Measurements from ENCODE around the gene PET100.

Gene PET100

GRCh38 chr19:7611541-7612279 is 17.9 kb upstream of the PET100 start:
- no peak for TF ChIP-seq Cebpa-rat (IDR thresholded peaks at IDR 0.05)
- no peak overlapping the region for H3K27ac ChIP-seq
- no peaks in the 10 kb centered on the region for H3K27me3 ChIP-seq
- H3K9ac ChIP-seq = no peak overlapping the region
- no peaks in the 10 kb centered on the region for H3K9me3 ChIP-seq
- H3K4me1 ChIP-seq = no peaks in the 10 kb centered on the region
- peaks cover 5% of the 10 kb centered on the region; the same call in 1 of the 2 replicates for H3K36me3 ChIP-seq
- no peak overlapping the region for H3K4me3 ChIP-seq
- no peak overlapping the region for H3K4me2 ChIP-seq
- H4K20me1 ChIP-seq = 0 out of 2 replicates have a peak, but pooled peaks cover 5% of the 10 kb centered on the region

DNA sequence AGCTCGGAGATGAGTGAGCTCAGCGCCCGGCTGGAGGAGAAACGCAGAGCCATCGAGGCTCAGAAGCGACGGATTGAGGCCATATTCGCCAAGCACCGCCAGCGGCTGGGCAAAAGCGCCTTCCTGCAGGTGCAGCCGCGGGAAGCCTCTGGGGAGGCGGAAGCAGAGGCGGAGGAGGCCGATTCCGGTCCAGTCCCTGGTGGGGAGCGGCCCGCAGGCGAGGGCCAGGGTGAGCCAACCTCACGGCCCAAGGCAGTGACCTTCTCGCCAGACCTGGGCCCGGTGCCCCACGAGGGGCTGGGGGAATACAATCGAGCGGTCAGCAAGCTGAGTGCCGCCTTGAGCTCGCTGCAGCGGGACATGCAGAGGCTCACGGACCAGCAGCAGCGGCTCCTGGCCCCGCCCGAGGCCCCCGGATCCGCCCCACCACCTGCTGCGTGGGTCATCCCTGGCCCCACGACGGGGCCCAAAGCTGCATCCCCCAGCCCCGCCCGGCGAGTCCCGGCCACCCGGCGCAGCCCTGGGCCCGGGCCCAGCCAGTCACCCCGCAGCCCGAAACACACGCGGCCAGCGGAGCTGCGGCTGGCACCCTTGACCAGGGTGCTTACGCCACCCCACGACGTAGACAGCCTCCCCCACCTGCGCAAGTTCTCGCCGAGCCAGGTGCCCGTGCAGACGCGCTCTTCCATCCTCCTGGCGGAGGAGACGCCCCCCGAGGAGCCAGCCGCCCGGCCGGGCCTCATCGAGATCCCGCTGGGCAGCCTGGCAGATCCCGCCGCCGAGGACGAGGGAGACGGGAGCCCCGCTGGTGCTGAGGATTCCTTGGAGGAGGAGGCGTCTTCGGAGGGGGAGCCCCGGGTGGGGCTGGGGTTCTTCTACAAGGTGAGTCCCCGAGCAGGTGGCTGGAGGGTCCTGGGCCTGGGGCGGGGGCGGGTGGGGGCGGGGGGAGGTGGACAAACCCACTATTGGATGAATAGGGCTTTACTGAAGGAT is 17.0 kb upstream of the PET100 start:
- Histone ChIP-seq H3K9me3 (no peaks in the 10 kb centered on the region), H3K4me3 (no peak overlapping the region), H3K36me3 (peaks cover 14% of the 10 kb centered on the region), H3K27ac (no peak overlapping the region), H4K20me1 (0 out of 2 replicates have a peak, but pooled peaks cover 6% of the 10 kb centered on the region), H3K27me3 (no peaks in the 10 kb centered on the region), H3K9ac (no peak overlapping the region), H3K4me1 (no peaks in the 10 kb centered on the region), H3K4me2 (no peak overlapping the region)
- no peak for TF ChIP-seq Cebpa-rat (IDR thresholded peaks at IDR 0.05)

GRCh38 chr19:7614859-7615741 is 14.5 kb upstream of the PET100 start:
- no peaks in the 10 kb centered on the region for H3K9me3 ChIP-seq
- no peak overlapping the region for H3K4me2 ChIP-seq
- TF ChIP-seq Cebpa-rat (IDR thresholded peaks at IDR 0.05) = no peak
- H3K36me3 ChIP-seq = peaks cover 38% of the 10 kb centered on the region
- H3K4me1 ChIP-seq = no peaks in the 10 kb centered on the region
- H3K27me3 ChIP-seq = no peaks in the 10 kb centered on the region
- no peak overlapping the region for H3K4me3 ChIP-seq
- no peak overlapping the region for H3K9ac ChIP-seq
- peaks cover 22% of the 10 kb centered on the region; the same call in 1 of the 2 replicates for H4K20me1 ChIP-seq
- H3K27ac ChIP-seq = no peak overlapping the region

- Histone ChIP-seq H3K4me2 (no peak overlapping the region), H3K9me3 (no peaks in the 10 kb centered on the region), H3K4me1 (no peaks in the 10 kb centered on the region), H3K27me3 (no peaks in the 10 kb centered on the region), H3K27ac (no peak overlapping the region), H4K20me1 (peaks cover 27% of the 10 kb centered on the region), H3K9ac (no peak overlapping the region), H3K36me3 (peaks cover 57% of the 10 kb centered on the region), H3K4me3 (no peak overlapping the region)
- no peak for TF ChIP-seq Cebpa-rat (IDR thresholded peaks at IDR 0.05)
Measured at GRCh38 chr19:7617172-7617571, 12.4 kb upstream of the PET100 start.

DNA sequence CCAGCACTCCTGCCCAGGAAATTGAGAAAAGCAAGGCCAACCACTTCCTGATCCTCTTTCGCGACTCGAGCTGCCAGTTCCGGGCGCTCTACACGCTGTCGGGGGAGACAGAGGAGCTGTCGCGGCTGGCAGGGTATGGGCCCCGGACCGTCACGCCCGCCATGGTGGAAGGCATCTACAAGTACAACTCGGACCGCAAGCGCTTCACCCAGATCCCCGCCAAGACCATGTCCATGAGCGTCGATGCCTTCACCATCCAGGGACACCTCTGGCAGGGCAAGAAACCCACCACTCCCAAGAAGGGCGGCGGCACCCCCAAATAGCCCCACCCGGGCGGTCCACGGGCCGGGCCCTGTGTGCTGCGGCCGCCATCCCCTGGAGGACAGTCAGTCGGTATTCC is 11.9 kb upstream of the PET100 start:
- TF ChIP-seq Cebpa-rat (IDR thresholded peaks at IDR 0.05) = no peak
- no peaks in the 10 kb centered on the region for H3K27me3 ChIP-seq
- no peak overlapping the region for H3K9ac ChIP-seq
- H4K20me1 ChIP-seq = peaks cover 32% of the 10 kb centered on the region
- no peaks in the 10 kb centered on the region for H3K4me1 ChIP-seq
- H3K4me2 ChIP-seq = no peak overlapping the region
- H3K36me3 ChIP-seq = peaks cover 63% of the 10 kb centered on the region
- no peak overlapping the region for H3K27ac ChIP-seq
- H3K4me3 ChIP-seq = no peak overlapping the region
- no peaks in the 10 kb centered on the region for H3K9me3 ChIP-seq

DNA sequence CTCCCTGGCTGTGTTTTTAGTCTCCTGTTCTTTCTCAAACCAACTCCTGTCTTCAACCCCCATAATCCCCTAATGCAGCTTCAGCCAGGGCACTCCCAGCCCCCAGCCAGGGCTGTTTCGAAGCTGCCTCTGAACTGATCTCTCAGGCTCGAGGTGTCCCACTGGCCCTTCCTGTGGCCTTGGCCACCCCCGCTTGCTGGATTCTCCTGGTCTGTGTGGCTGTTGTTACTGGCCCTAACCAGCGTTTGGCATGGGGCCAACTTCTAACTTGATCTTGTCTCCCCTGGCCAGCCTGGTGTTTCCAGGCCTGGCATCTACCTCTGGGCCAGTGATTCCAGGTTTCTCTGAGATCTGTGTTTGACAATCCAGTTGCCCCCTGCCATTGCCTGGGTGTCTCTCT is 11.2 kb upstream of the PET100 start:
- no peak for TF ChIP-seq Cebpa-rat (IDR thresholded peaks at IDR 0.05)
- Histone ChIP-seq H3K36me3 (peaks cover 69% of the 10 kb centered on the region), H3K9me3 (no peaks in the 10 kb centered on the region), H3K4me3 (no peak overlapping the region), H3K27ac (no peak overlapping the region), H4K20me1 (peaks cover 34% of the 10 kb centered on the region), H3K4me1 (no peaks in the 10 kb centered on the region), H3K27me3 (no peaks in the 10 kb centered on the region), H3K9ac (no peak overlapping the region), H3K4me2 (no peak overlapping the region)

DNA sequence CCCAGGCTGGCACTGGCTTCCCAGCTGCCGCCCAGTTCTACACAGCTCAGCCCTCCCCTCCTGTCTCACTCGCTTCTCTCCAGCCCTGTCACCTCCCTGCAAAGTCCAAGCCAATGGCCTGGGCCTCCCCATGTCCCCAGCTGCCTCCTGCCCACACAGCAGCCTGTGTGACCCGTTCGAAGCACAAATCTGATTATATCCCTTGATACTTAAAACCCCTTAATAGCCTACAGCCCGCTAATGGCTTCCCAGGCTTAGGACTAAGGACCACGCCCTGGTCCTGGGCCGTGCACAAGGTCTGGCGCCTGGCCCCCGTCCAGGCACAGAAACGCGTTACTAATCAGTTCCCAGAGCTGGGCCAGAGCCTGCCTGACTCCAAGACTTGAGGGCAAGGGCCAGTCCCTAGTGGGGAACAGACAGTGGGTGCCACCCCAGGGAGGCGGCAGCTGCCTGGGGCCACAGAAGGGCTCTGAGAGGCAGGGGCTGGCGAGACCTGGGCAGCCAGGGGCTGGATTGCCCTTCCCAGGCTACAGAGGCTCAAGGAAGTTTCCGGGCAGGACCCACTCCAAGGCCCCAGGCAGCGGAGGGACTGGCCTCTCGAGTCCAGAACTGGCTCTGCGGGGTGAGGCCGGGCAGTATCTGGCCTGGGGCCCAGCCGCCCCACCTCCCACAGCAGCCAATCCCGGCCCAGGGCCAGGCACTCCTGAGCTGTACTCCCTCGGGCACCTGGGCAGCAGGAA is 10.7 kb upstream of the PET100 start:
- Histone ChIP-seq H3K4me2 (no peak overlapping the region), H3K27ac (no peak overlapping the region), H3K9ac (no peak overlapping the region), H3K4me3 (no peak overlapping the region), H3K36me3 (peaks cover 75% of the 10 kb centered on the region), H3K27me3 (no peaks in the 10 kb centered on the region), H3K4me1 (no peaks in the 10 kb centered on the region), H4K20me1 (peaks cover 34% of the 10 kb centered on the region), H3K9me3 (no peaks in the 10 kb centered on the region)
- no peak for TF ChIP-seq Cebpa-rat (IDR thresholded peaks at IDR 0.05)

DNA sequence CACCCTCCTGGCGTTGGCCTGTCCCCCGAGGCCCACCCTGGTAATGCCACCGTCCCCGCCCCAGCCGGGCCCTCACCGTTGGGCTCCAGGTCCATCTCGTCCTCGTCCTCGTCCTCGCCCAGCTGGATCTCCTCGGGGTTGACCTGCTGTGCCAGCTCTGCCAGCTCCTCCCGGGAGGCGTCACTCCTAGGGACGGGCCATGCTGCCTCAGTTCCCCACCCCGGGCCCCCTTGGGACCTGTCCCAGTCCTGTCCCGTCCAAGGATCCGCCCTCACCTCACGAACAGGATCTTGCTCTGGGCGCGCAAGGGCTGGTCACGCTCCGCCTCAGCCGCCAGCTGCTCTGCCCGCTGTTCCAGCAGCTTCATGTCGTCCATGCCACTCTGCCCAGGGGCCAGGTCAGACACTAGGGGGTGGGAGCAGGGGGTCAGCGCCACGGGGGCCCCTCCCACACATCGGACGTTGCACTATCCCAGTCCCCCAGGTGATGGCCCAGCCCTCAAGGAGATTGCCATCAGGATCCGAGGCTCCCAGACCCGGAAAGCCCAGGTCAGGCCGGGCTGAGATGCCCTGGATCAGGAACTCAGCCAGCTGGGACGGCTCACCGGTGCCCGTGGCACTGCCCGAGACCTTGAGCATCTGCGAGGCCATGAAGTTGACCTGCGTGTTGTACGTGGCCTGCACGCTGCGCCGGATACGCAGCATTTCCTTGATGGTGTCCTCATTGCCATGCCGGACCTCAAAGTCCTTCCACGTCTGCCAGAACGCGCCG is 9.7 kb upstream of the PET100 start:
- no peak overlapping the region for H3K9ac ChIP-seq
- H3K9me3 ChIP-seq = no peaks in the 10 kb centered on the region
- H3K27ac ChIP-seq = no peak overlapping the region
- no peaks in the 10 kb centered on the region for H3K27me3 ChIP-seq
- no peak for TF ChIP-seq Cebpa-rat (IDR thresholded peaks at IDR 0.05)
- no peak overlapping the region for H3K4me3 ChIP-seq
- H3K4me1 ChIP-seq = no peaks in the 10 kb centered on the region
- no peak overlapping the region for H3K4me2 ChIP-seq
- peaks cover 42% of the 10 kb centered on the region for H4K20me1 ChIP-seq
- H3K36me3 ChIP-seq = peaks cover 84% of the 10 kb centered on the region
